Right hindlimb (tissue), 1 donor: ENCODE results near the gene TACO1.

ENCODE experiments used
- DNase-seq: peaks from one replicate; pipeline ENCODE4 v3.0.0-alpha.2; 2018

The TACO1 gene

GRCh38 chr17:63600569-63601438 lies at the start of gene TACO1:
Gene TACO1, plus strand, starts transcription at chr17:63600895. Its CDS starts 189 bp downstream, at chr17:63601084.
- peak; percentile 86 for DNase-seq

GRCh38 chr17:63552211-63552610 lies 48.5 kb upstream of the TACO1 start:
- no peak for DNase-seq

- no peak for DNase-seq
Measured at GRCh38 chr17:63555500-63556156, 45.1 kb upstream of the TACO1 start.

- DNase-seq, result no peak
Measured at GRCh38 chr17:63557416-63557815, 43.3 kb upstream of the TACO1 start.

GRCh38 chr17:63558441-63558840 lies 42.3 kb upstream of the TACO1 start:
- DNase-seq, result no peak

GRCh38 chr17:63561819-63562218 lies 38.9 kb upstream of the TACO1 start:
- DNase-seq, result no peak

GRCh38 chr17:63563339-63563738 lies 37.4 kb upstream of the TACO1 start:
- DNase-seq, result no peak

- no peak for DNase-seq
Measured at GRCh38 chr17:63564562-63564961, 36.1 kb upstream of the TACO1 start.

GRCh38 chr17:63567229-63567628 lies 33.5 kb upstream of the TACO1 start:
- DNase-seq, result no peak

- no peak for DNase-seq
Measured at GRCh38 chr17:63568563-63568962, 32.1 kb upstream of the TACO1 start.

GRCh38 chr17:63571632-63572310 lies 28.9 kb upstream of the TACO1 start:
- DNase-seq, result no peak

GRCh38 chr17:63573634-63574033 lies 27.1 kb upstream of the TACO1 start:
- no peak for DNase-seq

- no peak for DNase-seq
Measured at GRCh38 chr17:63578027-63578768, 22.5 kb upstream of the TACO1 start.

- DNase-seq, result no peak
Measured at GRCh38 chr17:63578769-63579111, 22.0 kb upstream of the TACO1 start.

GRCh38 chr17:63579633-63580032 lies 21.1 kb upstream of the TACO1 start:
- no peak for DNase-seq

GRCh38 chr17:63587770-63588169 lies 12.9 kb upstream of the TACO1 start:
- no peak for DNase-seq

- DNase-seq, result no peak
Measured at GRCh38 chr17:63588797-63589196, 11.9 kb upstream of the TACO1 start.

- no peak for DNase-seq
Measured at GRCh38 chr17:63589646-63590045, 11.0 kb upstream of the TACO1 start.

- no peak for DNase-seq
Measured at GRCh38 chr17:63592797-63593196, 7.9 kb upstream of the TACO1 start.

- DNase-seq, result no peak
Measured at GRCh38 chr17:63595132-63595531, 5.6 kb upstream of the TACO1 start.

GRCh38 chr17:63596856-63597586 lies 3.7 kb upstream of the TACO1 start:
- no peak for DNase-seq

GRCh38 chr17:63598281-63598680 lies 2.4 kb upstream of the TACO1 start:
- no peak for DNase-seq
